Activated T-cell treated with anti-CD3 and anti-CD28 coated beads, Interleukin-2, amount 50 U/mL, for 24 hours (primary cell): Measurements from ENCODE around the gene UGGT2.
"Not testable (repeated sequence)": the region's sequence is repeated elsewhere in the genome, so short reads cannot be mapped to it uniquely, and the experiment has no call there.

Source experiments
- DNase-seq: peaks from one replicate; pipeline ENCODE4 v3.0.0-alpha.2; 2020
- H3K27ac Mint-ChIP-seq: 2 replicates; pipeline ENCODE4 v1.8.0; 2020; ENCODE audit warnings: mild to moderate bottlenecking, mixed read lengths
- H3K27me3 Mint-ChIP-seq: 2 replicates; pipeline ENCODE4 v1.8.0; 2020; ENCODE audit warnings: mixed read lengths
- H3K36me3 Mint-ChIP-seq: 2 replicates; pipeline ENCODE4 v1.8.0; 2020; ENCODE audit warnings: low read depth, mixed read lengths
- H3K4me1 Mint-ChIP-seq: 2 replicates; pipeline ENCODE4 v1.8.0; 2020; ENCODE audit warnings: low read depth, mixed read lengths
- H3K4me3 Mint-ChIP-seq: 2 replicates; pipeline ENCODE4 v1.8.0; 2020; ENCODE audit warnings: mild to moderate bottlenecking, moderate library complexity, mixed read lengths
- H3K9me3 Mint-ChIP-seq: 2 replicates; pipeline ENCODE4 v1.8.0; 2020; ENCODE audit warnings: mixed read lengths

The UGGT2 gene

DNA sequence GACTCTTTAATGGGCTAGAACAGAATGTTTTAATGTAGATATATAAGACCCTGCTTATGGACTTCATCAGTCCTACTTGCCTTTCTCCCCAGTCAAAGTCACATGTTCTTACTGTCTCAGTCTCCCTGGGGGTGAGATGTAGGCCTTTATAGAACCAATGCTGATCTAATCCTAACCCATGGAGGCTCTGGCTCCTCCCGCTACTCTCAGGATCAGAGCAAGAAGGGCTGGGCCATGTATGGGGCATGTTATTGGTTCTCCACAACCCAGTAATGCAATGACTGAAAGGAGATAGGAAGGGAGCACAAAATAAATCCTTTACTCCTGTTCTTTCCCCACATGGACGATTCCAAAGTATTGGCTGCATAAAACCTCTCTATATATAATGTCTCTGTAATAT is 82.3 kb downstream of the UGGT2 start:
- H3K36me3 Mint-ChIP-seq, result no peaks in the 10 kb centered on the region
- DNase-seq, result no peak
- no peak overlapping the region for H3K27ac Mint-ChIP-seq
- no peak overlapping the region for H3K4me3 Mint-ChIP-seq
- H3K4me1 Mint-ChIP-seq, result no peaks in the 10 kb centered on the region
- H3K9me3 Mint-ChIP-seq, result no peaks in the 10 kb centered on the region
- no peaks in the 10 kb centered on the region for H3K27me3 Mint-ChIP-seq

DNA sequence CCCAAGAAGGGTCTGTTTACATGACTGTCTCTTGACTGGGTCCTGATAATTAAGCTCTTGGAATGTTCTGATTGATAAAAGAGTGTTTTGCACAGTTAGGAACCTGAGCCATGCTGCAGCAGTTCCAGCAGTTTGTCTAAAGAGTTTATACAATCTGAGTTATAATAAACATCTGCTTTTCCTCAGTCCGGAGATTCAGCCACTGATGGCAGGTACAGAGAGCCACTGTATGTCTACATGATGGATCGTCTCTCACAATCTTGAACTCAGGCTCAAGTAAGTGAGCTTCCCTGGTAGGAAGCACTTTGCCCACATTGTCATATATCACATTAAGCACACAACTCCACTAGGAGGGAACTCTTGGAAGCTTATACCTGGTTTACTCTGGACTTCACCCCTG is 84.3 kb downstream of the UGGT2 start:
- DNase-seq, result no peak
- Mint-ChIP-seq H3K9me3 (no peaks in the 10 kb centered on the region), H3K4me1 (no peaks in the 10 kb centered on the region), H3K36me3 (no peaks in the 10 kb centered on the region), H3K27ac (no peak overlapping the region), H3K4me3 (no peak overlapping the region), H3K27me3 (no peaks in the 10 kb centered on the region)

GRCh38 chr13:95957331-95957730 is 95.9 kb downstream of the UGGT2 start:
- no peaks in the 10 kb centered on the region for H3K36me3 Mint-ChIP-seq
- no peak for DNase-seq
- no peak overlapping the region for H3K4me3 Mint-ChIP-seq
- H3K4me1 Mint-ChIP-seq, result no peaks in the 10 kb centered on the region
- H3K27me3 Mint-ChIP-seq, result no peaks in the 10 kb centered on the region
- no peak overlapping the region for H3K27ac Mint-ChIP-seq
- peaks cover 25% of the 10 kb centered on the region for H3K9me3 Mint-ChIP-seq

- H3K4me3 Mint-ChIP-seq, result no peak overlapping the region
- H3K36me3 Mint-ChIP-seq, result no peaks in the 10 kb centered on the region
- H3K27ac Mint-ChIP-seq, result no peak overlapping the region
- H3K4me1 Mint-ChIP-seq, result no peaks in the 10 kb centered on the region
- H3K27me3 Mint-ChIP-seq, result no peaks in the 10 kb centered on the region
- H3K9me3 Mint-ChIP-seq, result peaks cover 21% of the 10 kb centered on the region
- no peak for DNase-seq
These were observed 96.5 kb downstream of the UGGT2 start for GRCh38 chr13:95956589-95957148.

DNA sequence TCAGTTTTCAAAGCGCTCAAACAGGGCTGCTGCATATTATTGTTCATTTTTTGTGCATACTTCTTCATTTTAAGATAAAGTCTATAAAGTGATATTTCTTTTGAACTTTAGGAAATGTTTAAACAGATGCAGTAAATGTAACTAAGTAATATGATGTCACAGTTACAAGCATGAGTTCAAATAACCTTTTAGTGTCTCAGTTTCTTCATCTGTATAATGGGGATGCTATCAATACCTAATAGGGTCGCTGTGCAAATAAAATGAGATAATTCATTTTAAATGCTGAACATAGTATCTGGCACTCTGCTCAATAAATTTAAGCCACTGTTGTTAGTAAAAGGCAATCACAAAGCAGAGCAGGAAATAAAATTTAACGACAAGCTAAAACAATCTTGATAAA is 97.5 kb downstream of the UGGT2 start:
- Mint-ChIP-seq H3K27me3 (no peaks in the 10 kb centered on the region), H3K4me1 (no peaks in the 10 kb centered on the region)

GRCh38 chr13:95955255-95955654 is 97.9 kb downstream of the UGGT2 start:
- H3K27ac Mint-ChIP-seq, result no peak overlapping the region
- H3K4me3 Mint-ChIP-seq, result no peak overlapping the region
- H3K4me1 Mint-ChIP-seq, result no peaks in the 10 kb centered on the region
- DNase-seq, result no peak
- H3K27me3 Mint-ChIP-seq, result no peaks in the 10 kb centered on the region
- H3K9me3 Mint-ChIP-seq, result peaks cover 19% of the 10 kb centered on the region
- no peaks in the 10 kb centered on the region for H3K36me3 Mint-ChIP-seq

More for the DNA sequence above, 97.5 kb downstream of the UGGT2 start:
- Mint-ChIP-seq H3K27ac (no peak overlapping the region), H3K4me3 (no peak overlapping the region), H3K9me3 (peaks cover 22% of the 10 kb centered on the region), H3K36me3 (no peaks in the 10 kb centered on the region)
- DNase-seq, result no peak

DNA sequence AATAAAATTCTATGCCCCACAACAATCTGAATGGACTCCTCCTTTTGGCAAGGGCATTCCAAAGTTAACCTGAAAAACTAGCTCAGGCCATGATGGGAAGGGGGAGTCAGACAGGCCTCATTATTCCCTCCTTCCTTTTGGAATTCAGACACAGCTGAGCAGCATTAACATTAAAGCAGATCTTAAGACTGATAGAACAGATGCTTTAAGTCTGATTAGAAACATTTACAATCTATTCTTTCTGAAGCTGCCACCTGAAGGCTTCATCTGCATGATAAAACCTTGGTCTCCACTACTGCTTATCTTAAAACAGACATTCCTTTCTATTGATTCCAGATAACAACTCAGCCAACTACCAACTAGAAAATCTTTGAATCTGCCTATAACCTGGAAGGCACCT is 98.9 kb downstream of the UGGT2 start:
- no peaks in the 10 kb centered on the region for H3K36me3 Mint-ChIP-seq
- DNase-seq, result no peak
- peaks cover 13% of the 10 kb centered on the region for H3K9me3 Mint-ChIP-seq
- no peaks in the 10 kb centered on the region for H3K4me1 Mint-ChIP-seq
- no peak overlapping the region for H3K27ac Mint-ChIP-seq
- no peak overlapping the region for H3K4me3 Mint-ChIP-seq
- H3K27me3 Mint-ChIP-seq, result no peaks in the 10 kb centered on the region

- no peaks in the 10 kb centered on the region for H3K27me3 Mint-ChIP-seq
- H3K9me3 Mint-ChIP-seq, result peaks cover 8% of the 10 kb centered on the region
- H3K36me3 Mint-ChIP-seq, result no peaks in the 10 kb centered on the region
- no peaks in the 10 kb centered on the region for H3K4me1 Mint-ChIP-seq
- no peak for DNase-seq
- no peak overlapping the region for H3K27ac Mint-ChIP-seq
- H3K4me3 Mint-ChIP-seq, result no peak overlapping the region
These were observed 103.1 kb downstream of the UGGT2 start for GRCh38 chr13:95950103-95950502.

DNA sequence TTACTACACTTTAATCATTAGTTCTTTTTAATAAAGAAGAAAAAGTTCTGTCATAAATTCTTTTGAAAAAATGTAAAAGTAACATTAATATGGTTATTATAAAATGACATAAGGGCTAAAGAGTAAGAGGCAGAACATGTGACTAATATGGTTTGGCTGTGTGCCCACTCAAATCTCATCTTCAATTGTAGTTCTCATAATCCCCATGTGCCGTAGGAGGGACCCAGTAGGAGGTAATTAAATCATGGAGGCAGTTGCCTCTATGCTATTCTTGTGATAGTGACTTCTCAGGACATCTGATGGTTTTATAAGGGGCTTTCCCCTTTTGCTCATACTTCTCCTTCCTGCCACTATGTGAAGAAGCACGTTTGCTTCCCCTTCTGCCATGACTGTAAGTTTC is 104.5 kb downstream of the UGGT2 start:
- peaks cover 8% of the 10 kb centered on the region for H3K9me3 Mint-ChIP-seq
- DNase-seq, result no peak
- no peaks in the 10 kb centered on the region for H3K4me1 Mint-ChIP-seq
- H3K36me3 Mint-ChIP-seq, result no peaks in the 10 kb centered on the region
- no peak overlapping the region for H3K4me3 Mint-ChIP-seq
- no peak overlapping the region for H3K27ac Mint-ChIP-seq
- no peaks in the 10 kb centered on the region for H3K27me3 Mint-ChIP-seq

- no peak for DNase-seq
- peaks cover 4% of the 10 kb centered on the region for H3K9me3 Mint-ChIP-seq
- no peak overlapping the region for H3K4me3 Mint-ChIP-seq
- no peak overlapping the region for H3K27ac Mint-ChIP-seq
- H3K4me1 Mint-ChIP-seq, result no peaks in the 10 kb centered on the region
- no peaks in the 10 kb centered on the region for H3K36me3 Mint-ChIP-seq
- H3K27me3 Mint-ChIP-seq, result no peaks in the 10 kb centered on the region
These were observed 115.4 kb downstream of the UGGT2 start for GRCh38 chr13:95937714-95938320.

GRCh38 chr13:95931300-95932025 is 121.7 kb downstream of the UGGT2 start:
- H3K4me3 Mint-ChIP-seq, result no peak overlapping the region
- DNase-seq, result no peak
- no peaks in the 10 kb centered on the region for H3K36me3 Mint-ChIP-seq
- peaks cover 24% of the 10 kb centered on the region for H3K9me3 Mint-ChIP-seq
- H3K27me3 Mint-ChIP-seq, result no peaks in the 10 kb centered on the region
- no peaks in the 10 kb centered on the region for H3K4me1 Mint-ChIP-seq
- H3K27ac Mint-ChIP-seq, result no peak overlapping the region

DNA sequence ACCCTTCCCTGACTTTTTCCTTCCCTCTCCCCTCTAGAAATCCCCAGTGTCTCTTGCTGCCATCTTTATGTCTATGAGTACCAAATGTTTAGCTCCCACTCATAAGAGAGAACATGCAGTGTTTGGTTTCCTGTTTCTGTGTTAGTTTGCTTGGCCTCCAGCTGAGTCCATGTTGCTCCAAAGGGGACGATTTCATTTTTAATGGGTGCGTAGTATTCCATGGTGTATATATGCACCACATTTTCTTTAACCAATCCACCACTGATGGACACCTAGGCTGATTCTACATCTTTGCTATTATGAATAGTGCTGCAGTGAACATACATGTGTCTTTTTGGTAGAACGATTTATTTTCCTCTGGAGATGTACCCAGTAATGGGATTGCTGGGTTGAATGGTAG is 123.8 kb downstream of the UGGT2 start:
- H3K27me3 Mint-ChIP-seq, result no peaks in the 10 kb centered on the region
- H3K27ac Mint-ChIP-seq, result no peak overlapping the region
- no peaks in the 10 kb centered on the region for H3K36me3 Mint-ChIP-seq
- no peak overlapping the region for H3K4me3 Mint-ChIP-seq
- peaks cover 20% of the 10 kb centered on the region for H3K9me3 Mint-ChIP-seq
- no peaks in the 10 kb centered on the region for H3K4me1 Mint-ChIP-seq
- no peak for DNase-seq

GRCh38 chr13:95928367-95928906 is 124.8 kb downstream of the UGGT2 start:
- not testable (repeated sequence) for H3K4me1 Mint-ChIP-seq, H3K36me3 Mint-ChIP-seq, H3K27ac Mint-ChIP-seq, H3K4me3 Mint-ChIP-seq, H3K27me3 Mint-ChIP-seq, DNase-seq
- peaks cover 20% of the 10 kb centered on the region for H3K9me3 Mint-ChIP-seq

DNA sequence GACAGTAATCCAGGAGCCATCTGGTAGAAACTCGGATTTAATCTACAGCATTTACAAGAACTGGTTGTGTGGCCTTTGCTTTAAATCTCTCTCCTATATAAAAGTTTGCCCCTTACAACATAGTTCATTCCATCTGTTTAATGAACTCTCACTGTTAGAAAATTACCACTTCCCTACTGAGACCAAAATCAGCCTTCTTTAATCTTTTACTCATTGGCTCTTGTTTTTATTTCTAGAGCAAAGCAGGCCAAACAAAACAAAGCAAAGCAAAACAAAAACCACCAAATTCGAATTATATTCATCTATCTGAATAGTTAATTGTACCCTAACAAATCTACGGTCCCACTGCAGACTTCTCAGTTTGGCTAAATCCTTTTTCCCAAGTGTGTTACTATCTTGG is 127.0 kb downstream of the UGGT2 start:
- no peak for DNase-seq
- Mint-ChIP-seq H3K27ac (no peak overlapping the region), H3K4me3 (no peak overlapping the region), H3K27me3 (no peaks in the 10 kb centered on the region), H3K9me3 (peaks cover 18% of the 10 kb centered on the region), H3K36me3 (no peaks in the 10 kb centered on the region), H3K4me1 (no peaks in the 10 kb centered on the region)

DNA sequence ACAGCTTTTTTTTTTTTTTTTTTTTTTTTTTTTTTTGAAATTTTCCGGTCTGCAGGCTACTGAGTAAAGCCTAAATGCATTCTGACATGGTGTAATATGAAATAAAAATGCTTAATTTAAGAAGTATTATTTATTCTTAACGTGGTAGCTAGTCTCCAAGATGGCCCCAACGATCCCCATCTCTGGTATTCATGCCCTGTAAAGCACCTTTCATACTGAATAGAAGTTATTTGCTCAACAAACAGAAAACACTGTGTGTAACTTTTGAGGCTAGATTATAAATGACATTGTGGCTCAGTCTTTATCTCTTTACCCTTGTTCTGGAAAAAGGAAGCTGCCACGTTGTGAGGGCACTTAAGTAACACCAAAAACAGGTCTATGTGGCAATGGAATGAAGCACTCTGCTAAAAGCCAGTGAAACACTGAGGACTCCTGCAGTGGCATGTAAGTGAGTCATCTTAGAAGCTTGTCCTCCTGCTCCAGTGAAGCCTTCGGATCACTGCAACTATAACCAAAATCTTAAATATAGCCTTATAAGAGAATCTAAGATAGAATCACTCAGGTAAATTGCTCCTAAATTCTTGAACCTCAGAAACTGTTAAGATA is 128.7 kb downstream of the UGGT2 start:
- no peaks in the 10 kb centered on the region for H3K27me3 Mint-ChIP-seq
- no peaks in the 10 kb centered on the region for H3K4me1 Mint-ChIP-seq
- H3K27ac Mint-ChIP-seq, result no peak overlapping the region
- no peak overlapping the region for H3K4me3 Mint-ChIP-seq
- no peak for DNase-seq
- H3K9me3 Mint-ChIP-seq, result peaks cover 6% of the 10 kb centered on the region
- no peaks in the 10 kb centered on the region for H3K36me3 Mint-ChIP-seq
